GM23338 (cell line): ENCODE data around the gene NDUFB11. TPM values are rescaled to one million over a fixed set of nuclear protein-coding genes. Genes with fewer than 3 reads are reported as not detected.

Experiments
- ATAC-seq: fragments of 200-7000 bp; cut with Tn5 transposase; 3 replicates; pipeline ENCODE4 v1.9.1; 2020
- DNase-seq: peaks from one replicate; pipeline ENCODE4 v3.0.0-alpha.2; 2015; ENCODE audit warnings: low spot score
- H2AFZ ChIP-seq: fragments of 200-600 bp; sonication (generic); 2 replicates; pipeline ENCODE4 v1.8.0; 2016; ENCODE audit warnings: antibody characterized with exemption, mild to moderate bottlenecking, moderate library complexity
- H3F3A ChIP-seq: fragments of 200-600 bp; sonication (generic); replicated peaks from 2 replicates; pipeline ENCODE4 v1.8.0; 2017; ENCODE audit warnings: antibody characterized with exemption, mixed run types, low read depth
- H3K27ac ChIP-seq: fragments of 200-600 bp; sonication (generic); 2 replicates; pipeline ENCODE4 v1.6.1; 2016; ENCODE audit warnings: low read depth
- H3K27me3 ChIP-seq: fragments of 200-600 bp; sonication (generic); 2 replicates; pipeline ENCODE4 v1.8.0; 2016; ENCODE audit warnings: mild to moderate bottlenecking, mixed run types, moderate library complexity; ENCODE audit not compliant: insufficient read depth
- H3K36me3 ChIP-seq: fragments of 200-600 bp; sonication (generic); 2 replicates; pipeline ENCODE4 v1.8.0; 2016; ENCODE audit warnings: mild to moderate bottlenecking; ENCODE audit not compliant: insufficient read depth
- H3K4me1 ChIP-seq: fragments of 200-600 bp; sonication (generic); 2 replicates; pipeline ENCODE4 v1.8.0; 2016; ENCODE audit warnings: mild to moderate bottlenecking, moderate library complexity; ENCODE audit not compliant: insufficient read depth
- H3K4me2 ChIP-seq: fragments of 200-600 bp; sonication (generic); 2 replicates; pipeline ENCODE4 v1.7.1; 2017; ENCODE audit warnings: mixed run types
- H3K4me3 ChIP-seq: fragments of 200-600 bp; sonication (generic); 2 replicates; pipeline ENCODE4 v1.6.1; 2016; ENCODE audit warnings: mixed run types
- H3K79me2 ChIP-seq: fragments of 200-600 bp; sonication (generic); replicated peaks from 2 replicates; pipeline ENCODE4 v1.8.0; 2017; ENCODE audit warnings: mild to moderate bottlenecking; ENCODE audit not compliant: insufficient read depth
- H3K9me2 ChIP-seq: fragments of 200-600 bp; sonication (generic); 2 replicates; pipeline ENCODE4 v1.8.0; 2017; ENCODE audit not compliant: insufficient read depth
- H4K20me1 ChIP-seq: fragments of 200-600 bp; sonication (generic); replicated peaks from 2 replicates; pipeline ENCODE4 v1.8.0; 2017; ENCODE audit warnings: mild to moderate bottlenecking; ENCODE audit not compliant: insufficient read depth
- H3K27ac Mint-ChIP-seq: 2 replicates; pipeline ENCODE4 v1.8.0; 2020; ENCODE audit warnings: inconsistent platforms, mild to moderate bottlenecking, moderate library complexity, mixed read lengths
- H3K27me3 Mint-ChIP-seq: 3 replicates; pipeline ENCODE4 v1.8.0; 2022; ENCODE audit warnings: low read depth, mild to moderate bottlenecking, moderate library complexity, mixed read lengths, inconsistent platforms; ENCODE audit not compliant: insufficient read depth, poor library complexity
- H3K36me3 Mint-ChIP-seq: 3 replicates; pipeline ENCODE4 v1.8.0; 2021; ENCODE audit warnings: low read depth, mild to moderate bottlenecking, inconsistent platforms, moderate library complexity, mixed read lengths
- H3K4me1 Mint-ChIP-seq: 3 replicates; pipeline ENCODE4 v1.8.0; 2020; ENCODE audit warnings: mild to moderate bottlenecking, inconsistent platforms, mixed read lengths
- H3K4me3 Mint-ChIP-seq: 3 replicates; pipeline ENCODE4 v1.8.0; 2021; ENCODE audit warnings: moderate library complexity, mild to moderate bottlenecking, inconsistent platforms, mixed read lengths
- H3K9me3 Mint-ChIP-seq: 3 replicates; pipeline ENCODE4 v1.8.0; 2020; ENCODE audit warnings: moderate library complexity, mild to moderate bottlenecking, inconsistent platforms, mixed read lengths
- EZH2 ChIP-seq: fragments of 200-600 bp; sonication (generic); IDR thresholded peaks from one replicate; pipeline ENCODE4 v1.8.0; 2017; ENCODE audit warnings: antibody characterized with exemption, mild to moderate bottlenecking, low read depth; ENCODE audit not compliant: unreplicated experiment
- JUNB ChIP-seq: IDR thresholded peaks from one replicate; pipeline ENCODE4 v1.6.1; 2016; ENCODE audit warnings: antibody characterized with exemption; ENCODE audit not compliant: unreplicated experiment
- NANOG ChIP-seq: IDR thresholded peaks from 2 replicates; pipeline ENCODE4 v1.6.1; 2016; ENCODE audit warnings: antibody characterized with exemption, borderline replicate concordance
- STAT1 ChIP-seq: IDR thresholded peaks from one replicate; pipeline ENCODE4 v1.6.1; 2016; ENCODE audit warnings: antibody characterized with exemption; ENCODE audit not compliant: unreplicated experiment
- ZNF331 ChIP-seq: fragments of 250-450 bp; sonication (Bioruptor Pico); IDR thresholded peaks from 2 replicates; pipeline ENCODE4 v1.5.0; 2020; ENCODE audit warnings: low read depth, mild to moderate bottlenecking, moderate library complexity
- polyA plus RNA-seq: library from polyadenylated mRNA; unstranded; fragments of >200 nt; fragmentation: Nextera tagmentation; extraction: Ambion mirVana; gene quantifications from 2 replicates; pipeline ENCODE4 v1.2.1, GENCODE V29; 2016
- total RNA-seq: library from RNA; depleted of rRNA; stranded (reverse); fragments of >200 nt; shearing (Covaris generic); gene quantifications from 2 replicates; pipeline ENCODE4 v1.2.3, GENCODE V29; 2014
- TF ChIP-seq, protein P1 (sequence below): fragments of 250-450 bp; sonication (Bioruptor Pico); IDR thresholded peaks from 2 replicates; pipeline ENCODE4 v1.5.0; 2020; ENCODE audit warnings: mild to moderate bottlenecking, moderate library complexity
- TF ChIP-seq, protein P2 (sequence below), 2 experiments: fragments of 200-600 bp in 1 of 2; sonication (generic) in 1 of 2; conservative IDR thresholded peaks; 2 replicates each; pipeline versions ENCODE4 v1.5.1 to v1.6.1; 2016 to 2017; ENCODE audit warnings: antibody characterized with exemption in 2 of 2, low read depth in 2 of 2, mild to moderate bottlenecking in 2 of 2, moderate library complexity in 1 of 2
- TF ChIP-seq, protein P3 (sequence below): IDR thresholded peaks from 2 replicates; pipeline ENCODE4 v1.6.1; 2016; ENCODE audit warnings: antibody characterized with exemption

NDUFB11 gene
- total and polyA plus RNA-seq, 2 experiments from 2014 or later, result 103 to 238 TPM

DNA sequence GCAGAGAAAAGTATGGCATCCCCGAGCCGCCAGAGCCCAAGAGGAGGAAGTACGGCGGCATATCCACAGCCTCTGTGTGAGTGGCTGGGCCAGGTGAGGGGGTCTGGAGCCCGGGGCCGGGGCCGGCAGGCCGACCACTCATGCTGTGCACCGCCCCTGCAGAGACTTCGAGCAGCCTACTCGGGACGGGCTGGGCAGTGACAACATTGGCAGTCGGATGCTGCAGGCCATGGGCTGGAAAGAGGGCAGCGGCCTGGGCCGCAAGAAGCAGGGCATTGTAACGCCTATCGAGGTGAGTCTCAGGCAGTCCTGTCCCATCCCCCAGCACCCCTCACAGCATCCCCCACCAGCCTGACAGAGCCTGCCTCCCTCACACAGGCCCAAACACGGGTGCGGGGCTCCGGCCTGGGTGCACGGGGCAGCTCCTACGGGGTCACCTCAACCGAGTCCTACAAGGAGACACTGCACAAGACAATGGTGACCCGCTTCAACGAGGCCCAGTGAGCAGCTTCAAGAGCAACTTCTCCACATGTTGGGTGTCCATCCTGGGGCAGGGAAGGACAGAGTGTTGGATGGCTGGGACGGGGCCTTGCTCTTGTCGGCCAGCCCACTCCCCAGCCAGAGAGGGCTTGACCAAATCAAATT, 41.7 kb upstream of the NDUFB11 start (continued):
- TF ChIP-seq, protein P1, sequence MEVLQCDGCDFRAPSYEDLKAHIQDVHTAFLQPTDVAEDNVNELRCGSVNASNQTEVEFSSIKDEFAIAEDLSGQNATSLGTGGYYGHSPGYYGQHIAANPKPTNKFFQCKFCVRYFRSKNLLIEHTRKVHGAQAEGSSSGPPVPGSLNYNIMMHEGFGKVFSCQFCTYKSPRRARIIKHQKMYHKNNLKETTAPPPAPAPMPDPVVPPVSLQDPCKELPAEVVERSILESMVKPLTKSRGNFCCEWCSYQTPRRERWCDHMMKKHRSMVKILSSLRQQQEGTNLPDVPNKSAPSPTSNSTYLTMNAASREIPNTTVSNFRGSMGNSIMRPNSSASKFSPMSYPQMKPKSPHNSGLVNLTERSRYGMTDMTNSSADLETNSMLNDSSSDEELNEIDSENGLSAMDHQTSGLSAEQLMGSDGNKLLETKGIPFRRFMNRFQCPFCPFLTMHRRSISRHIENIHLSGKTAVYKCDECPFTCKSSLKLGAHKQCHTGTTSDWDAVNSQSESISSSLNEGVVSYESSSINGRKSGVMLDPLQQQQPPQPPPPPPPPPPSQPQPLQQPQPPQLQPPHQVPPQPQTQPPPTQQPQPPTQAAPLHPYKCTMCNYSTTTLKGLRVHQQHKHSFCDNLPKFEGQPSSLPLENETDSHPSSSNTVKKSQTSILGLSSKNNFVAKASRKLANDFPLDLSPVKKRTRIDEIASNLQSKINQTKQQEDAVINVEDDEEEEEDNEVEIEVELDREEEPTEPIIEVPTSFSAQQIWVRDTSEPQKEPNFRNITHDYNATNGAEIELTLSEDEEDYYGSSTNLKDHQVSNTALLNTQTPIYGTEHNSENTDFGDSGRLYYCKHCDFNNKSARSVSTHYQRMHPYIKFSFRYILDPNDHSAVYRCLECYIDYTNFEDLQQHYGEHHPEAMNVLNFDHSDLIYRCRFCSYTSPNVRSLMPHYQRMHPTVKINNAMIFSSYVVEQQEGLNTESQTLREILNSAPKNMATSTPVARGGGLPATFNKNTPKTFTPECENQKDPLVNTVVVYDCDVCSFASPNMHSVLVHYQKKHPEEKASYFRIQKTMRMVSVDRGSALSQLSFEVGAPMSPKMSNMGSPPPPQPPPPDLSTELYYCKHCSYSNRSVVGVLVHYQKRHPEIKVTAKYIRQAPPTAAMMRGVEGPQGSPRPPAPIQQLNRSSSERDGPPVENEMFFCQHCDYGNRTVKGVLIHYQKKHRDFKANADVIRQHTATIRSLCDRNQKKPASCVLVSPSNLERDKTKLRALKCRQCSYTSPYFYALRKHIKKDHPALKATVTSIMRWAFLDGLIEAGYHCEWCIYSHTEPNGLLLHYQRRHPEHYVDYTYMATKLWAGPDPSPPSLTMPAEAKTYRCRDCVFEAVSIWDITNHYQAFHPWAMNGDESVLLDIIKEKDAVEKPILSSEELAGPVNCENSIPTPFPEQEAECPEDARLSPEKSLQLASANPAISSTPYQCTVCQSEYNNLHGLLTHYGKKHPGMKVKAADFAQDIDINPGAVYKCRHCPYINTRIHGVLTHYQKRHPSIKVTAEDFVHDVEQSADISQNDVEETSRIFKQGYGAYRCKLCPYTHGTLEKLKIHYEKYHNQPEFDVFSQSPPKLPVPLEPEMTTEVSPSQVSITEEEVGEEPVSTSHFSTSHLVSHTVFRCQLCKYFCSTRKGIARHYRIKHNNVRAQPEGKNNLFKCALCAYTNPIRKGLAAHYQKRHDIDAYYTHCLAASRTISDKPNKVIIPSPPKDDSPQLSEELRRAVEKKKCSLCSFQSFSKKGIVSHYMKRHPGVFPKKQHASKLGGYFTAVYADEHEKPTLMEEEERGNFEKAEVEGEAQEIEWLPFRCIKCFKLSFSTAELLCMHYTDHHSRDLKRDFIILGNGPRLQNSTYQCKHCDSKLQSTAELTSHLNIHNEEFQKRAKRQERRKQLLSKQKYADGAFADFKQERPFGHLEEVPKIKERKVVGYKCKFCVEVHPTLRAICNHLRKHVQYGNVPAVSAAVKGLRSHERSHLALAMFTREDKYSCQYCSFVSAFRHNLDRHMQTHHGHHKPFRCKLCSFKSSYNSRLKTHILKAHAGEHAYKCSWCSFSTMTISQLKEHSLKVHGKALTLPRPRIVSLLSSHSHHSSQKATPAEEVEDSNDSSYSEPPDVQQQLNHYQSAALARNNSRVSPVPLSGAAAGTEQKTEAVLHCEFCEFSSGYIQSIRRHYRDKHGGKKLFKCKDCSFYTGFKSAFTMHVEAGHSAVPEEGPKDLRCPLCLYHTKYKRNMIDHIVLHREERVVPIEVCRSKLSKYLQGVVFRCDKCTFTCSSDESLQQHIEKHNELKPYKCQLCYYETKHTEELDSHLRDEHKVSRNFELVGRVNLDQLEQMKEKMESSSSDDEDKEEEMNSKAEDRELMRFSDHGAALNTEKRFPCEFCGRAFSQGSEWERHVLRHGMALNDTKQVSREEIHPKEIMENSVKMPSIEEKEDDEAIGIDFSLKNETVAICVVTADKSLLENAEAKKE (CRISPR knock-in tag), result no peak

DNA sequence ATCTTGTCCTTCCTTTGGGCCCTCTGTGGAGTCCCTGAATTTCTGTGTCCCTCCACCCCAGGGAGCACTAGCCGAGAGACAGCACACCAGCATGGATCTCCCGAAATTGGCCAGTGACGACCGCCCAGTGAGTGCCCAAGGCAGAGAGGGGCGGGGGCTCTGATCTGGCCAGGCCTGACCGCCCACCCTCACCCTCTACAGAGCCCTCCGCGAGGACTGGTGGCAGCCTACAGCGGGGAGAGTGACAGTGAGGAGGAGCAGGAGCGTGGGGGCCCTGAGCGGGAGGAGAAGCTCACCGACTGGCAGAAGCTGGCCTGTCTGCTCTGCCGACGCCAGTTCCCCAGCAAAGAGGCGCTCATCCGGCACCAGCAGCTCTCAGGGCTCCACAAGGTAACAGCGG, 40.7 kb upstream of the NDUFB11 start:
- DNase-seq (no peak), ATAC-seq (no peak)
- Histone ChIP-seq H2AFZ (no peak overlapping the region), H3K36me3 (no peaks in the 10 kb centered on the region), H3K27ac (no peak overlapping the region), H3K27me3 (no peaks in the 10 kb centered on the region), H3K79me2 (no peaks in the 10 kb centered on the region), H3K4me2 (no peak overlapping the region), H3K4me1 (no peaks in the 10 kb centered on the region; the same call in 1 of the 2 replicates), H4K20me1 (no peaks in the 10 kb centered on the region), H3K9me2 (no peaks in the 10 kb centered on the region), H3K4me3 (no peak overlapping the region), H3F3A (0 out of 2 replicates have a peak, but pooled peaks cover 2% of the 10 kb centered on the region)
- Mint-ChIP-seq H3K4me3 (no peak overlapping the region), H3K36me3 (peaks cover 36% of the 10 kb centered on the region), H3K27me3 (peaks cover 2% of the 10 kb centered on the region), H3K9me3 (no peaks in the 10 kb centered on the region), H3K4me1 (peaks cover 3% of the 10 kb centered on the region; the same call in 2 of the 3 replicates), H3K27ac (no peak overlapping the region)
- TF ChIP-seq EZH2, result no peak
- TF ChIP-seq ZNF331, result no peak

DNA sequence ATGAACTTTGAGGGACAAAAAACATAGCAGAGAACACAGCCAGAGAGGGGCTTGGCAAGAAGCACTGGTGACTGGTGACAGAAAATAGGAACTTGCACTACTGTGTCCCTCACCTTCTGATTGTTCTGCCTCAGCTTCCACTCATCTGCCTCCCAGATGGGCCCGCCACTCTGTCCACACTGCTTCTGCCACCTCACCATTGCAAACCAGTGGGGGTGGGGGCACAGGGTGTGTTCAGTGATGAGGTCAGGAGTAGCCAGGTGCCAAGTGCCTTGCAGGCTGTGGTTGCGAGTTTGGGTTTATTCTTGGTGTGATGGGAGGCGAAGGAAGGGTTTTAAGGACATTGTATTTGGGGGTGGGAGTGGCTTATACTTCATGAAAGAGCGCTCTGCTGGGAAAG, 40.0 kb upstream of the NDUFB11 start:
- H3K36me3 Mint-ChIP-seq, result peaks cover 38% of the 10 kb centered on the region
- no peaks in the 10 kb centered on the region for H3K79me2 ChIP-seq
- no peaks in the 10 kb centered on the region for H3K4me1 ChIP-seq
- H3F3A ChIP-seq, result 0 out of 2 replicates have a peak, but pooled peaks cover 2% of the 10 kb centered on the region
- no peaks in the 10 kb centered on the region for H3K27me3 ChIP-seq
- H2AFZ ChIP-seq, result no peak overlapping the region
- no peak overlapping the region for H3K4me3 ChIP-seq
- no peak overlapping the region for H3K27ac ChIP-seq
- H3K4me2 ChIP-seq, result no peak overlapping the region
- H4K20me1 ChIP-seq, result no peaks in the 10 kb centered on the region
- peaks cover 3% of the 10 kb centered on the region for H3K27me3 Mint-ChIP-seq
- DNase-seq (no peak), ATAC-seq (no peak)
- no peaks in the 10 kb centered on the region for H3K9me3 Mint-ChIP-seq
- no peaks in the 10 kb centered on the region for H3K36me3 ChIP-seq
- no peak overlapping the region for H3K27ac Mint-ChIP-seq
- no peak overlapping the region for H3K4me3 Mint-ChIP-seq
- H3K4me1 Mint-ChIP-seq, result peaks cover 3% of the 10 kb centered on the region; the same call in 2 of the 3 replicates
- no peaks in the 10 kb centered on the region for H3K9me2 ChIP-seq
- TF ChIP-seq, protein P2, sequence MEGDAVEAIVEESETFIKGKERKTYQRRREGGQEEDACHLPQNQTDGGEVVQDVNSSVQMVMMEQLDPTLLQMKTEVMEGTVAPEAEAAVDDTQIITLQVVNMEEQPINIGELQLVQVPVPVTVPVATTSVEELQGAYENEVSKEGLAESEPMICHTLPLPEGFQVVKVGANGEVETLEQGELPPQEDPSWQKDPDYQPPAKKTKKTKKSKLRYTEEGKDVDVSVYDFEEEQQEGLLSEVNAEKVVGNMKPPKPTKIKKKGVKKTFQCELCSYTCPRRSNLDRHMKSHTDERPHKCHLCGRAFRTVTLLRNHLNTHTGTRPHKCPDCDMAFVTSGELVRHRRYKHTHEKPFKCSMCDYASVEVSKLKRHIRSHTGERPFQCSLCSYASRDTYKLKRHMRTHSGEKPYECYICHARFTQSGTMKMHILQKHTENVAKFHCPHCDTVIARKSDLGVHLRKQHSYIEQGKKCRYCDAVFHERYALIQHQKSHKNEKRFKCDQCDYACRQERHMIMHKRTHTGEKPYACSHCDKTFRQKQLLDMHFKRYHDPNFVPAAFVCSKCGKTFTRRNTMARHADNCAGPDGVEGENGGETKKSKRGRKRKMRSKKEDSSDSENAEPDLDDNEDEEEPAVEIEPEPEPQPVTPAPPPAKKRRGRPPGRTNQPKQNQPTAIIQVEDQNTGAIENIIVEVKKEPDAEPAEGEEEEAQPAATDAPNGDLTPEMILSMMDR (conservative IDR thresholded peaks at IDR 0.05; ENCODE audit: low read depth in 2 of 2), result no peak
- no peak for TF ChIP-seq STAT1
- no peak for TF ChIP-seq NANOG
- TF ChIP-seq, protein P3, sequence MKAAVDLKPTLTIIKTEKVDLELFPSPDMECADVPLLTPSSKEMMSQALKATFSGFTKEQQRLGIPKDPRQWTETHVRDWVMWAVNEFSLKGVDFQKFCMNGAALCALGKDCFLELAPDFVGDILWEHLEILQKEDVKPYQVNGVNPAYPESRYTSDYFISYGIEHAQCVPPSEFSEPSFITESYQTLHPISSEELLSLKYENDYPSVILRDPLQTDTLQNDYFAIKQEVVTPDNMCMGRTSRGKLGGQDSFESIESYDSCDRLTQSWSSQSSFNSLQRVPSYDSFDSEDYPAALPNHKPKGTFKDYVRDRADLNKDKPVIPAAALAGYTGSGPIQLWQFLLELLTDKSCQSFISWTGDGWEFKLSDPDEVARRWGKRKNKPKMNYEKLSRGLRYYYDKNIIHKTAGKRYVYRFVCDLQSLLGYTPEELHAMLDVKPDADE, result no peak
- no peak for TF ChIP-seq JUNB
- TF ChIP-seq EZH2, result no peak
